ENCODE measurements around the gene PRPF31.

DNA sequence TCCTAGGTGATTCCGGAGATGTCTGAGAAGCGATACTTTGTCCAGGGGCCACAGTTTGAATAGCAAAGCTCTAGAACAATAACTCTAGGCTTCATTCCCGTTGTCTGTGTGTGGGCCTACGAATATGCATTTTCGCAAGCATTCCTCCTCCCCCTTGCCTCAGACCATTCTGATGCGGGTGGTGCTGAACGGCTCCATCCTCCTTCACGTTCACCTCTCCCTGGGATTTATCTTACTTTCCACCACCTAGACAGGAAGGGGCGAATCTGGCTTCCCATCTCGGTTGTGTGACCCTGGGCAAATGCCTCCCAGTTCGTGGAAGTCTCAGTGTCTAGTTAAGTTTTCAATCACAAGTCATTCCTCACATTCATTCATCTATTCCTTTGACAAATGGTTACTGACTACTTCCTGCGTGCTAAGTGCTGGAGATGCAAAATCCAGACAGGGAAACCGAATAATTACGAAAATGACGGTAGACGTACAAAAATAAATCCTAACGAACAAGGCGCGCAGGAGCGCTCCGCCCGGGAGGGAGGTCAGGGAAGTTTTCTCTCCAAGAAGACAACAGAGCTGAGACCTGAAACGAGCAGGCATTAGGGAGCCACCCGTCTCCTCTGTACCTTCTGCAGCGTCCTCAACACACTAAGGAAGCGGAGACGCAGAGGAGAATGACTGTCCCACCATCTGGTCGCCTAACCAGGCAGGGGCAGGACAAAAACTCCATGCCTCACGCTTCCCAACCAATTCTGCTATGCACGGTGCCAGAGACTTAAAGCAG, 20.7 kb downstream of the PRPF31 start:
- TF ChIP-seq, protein P1, sequence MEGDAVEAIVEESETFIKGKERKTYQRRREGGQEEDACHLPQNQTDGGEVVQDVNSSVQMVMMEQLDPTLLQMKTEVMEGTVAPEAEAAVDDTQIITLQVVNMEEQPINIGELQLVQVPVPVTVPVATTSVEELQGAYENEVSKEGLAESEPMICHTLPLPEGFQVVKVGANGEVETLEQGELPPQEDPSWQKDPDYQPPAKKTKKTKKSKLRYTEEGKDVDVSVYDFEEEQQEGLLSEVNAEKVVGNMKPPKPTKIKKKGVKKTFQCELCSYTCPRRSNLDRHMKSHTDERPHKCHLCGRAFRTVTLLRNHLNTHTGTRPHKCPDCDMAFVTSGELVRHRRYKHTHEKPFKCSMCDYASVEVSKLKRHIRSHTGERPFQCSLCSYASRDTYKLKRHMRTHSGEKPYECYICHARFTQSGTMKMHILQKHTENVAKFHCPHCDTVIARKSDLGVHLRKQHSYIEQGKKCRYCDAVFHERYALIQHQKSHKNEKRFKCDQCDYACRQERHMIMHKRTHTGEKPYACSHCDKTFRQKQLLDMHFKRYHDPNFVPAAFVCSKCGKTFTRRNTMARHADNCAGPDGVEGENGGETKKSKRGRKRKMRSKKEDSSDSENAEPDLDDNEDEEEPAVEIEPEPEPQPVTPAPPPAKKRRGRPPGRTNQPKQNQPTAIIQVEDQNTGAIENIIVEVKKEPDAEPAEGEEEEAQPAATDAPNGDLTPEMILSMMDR (IDR thresholded peaks at IDR 0.05) = no peak
- no peak for TF ChIP-seq POLR2A (IDR thresholded peaks at IDR 0.05)

Data from uterus (tissue), 2 donors.